T-helper 1 cell treated with Interleukin-12 subunit alpha and Interleukin-12 subunit beta and Interleukin-4 antibody, amounts not matched to agents 30 μg/mL and 1 μg/mL, for 36 hours (primary cell): ENCODE results near the gene MAU2.
"Not testable (repeated sequence)": the region's sequence is repeated elsewhere in the genome, so short reads cannot be mapped to it uniquely, and the experiment has no call there.

Experiments
- H3K27ac Mint-ChIP-seq: one replicate; pipeline ENCODE4 v1.8.0; 2021; ENCODE audit warnings: mild to moderate bottlenecking, mixed read lengths
- H3K27me3 Mint-ChIP-seq: one replicate; pipeline ENCODE4 v1.8.0; 2021; ENCODE audit warnings: low read depth, mixed read lengths
- H3K36me3 Mint-ChIP-seq: one replicate; pipeline ENCODE4 v1.8.0; 2021; ENCODE audit warnings: low read depth, mixed read lengths
- H3K4me1 Mint-ChIP-seq: one replicate; pipeline ENCODE4 v1.8.0; 2021; ENCODE audit warnings: low read depth, mixed read lengths
- H3K4me3 Mint-ChIP-seq: one replicate; pipeline ENCODE4 v1.8.0; 2021; ENCODE audit warnings: mild to moderate bottlenecking, moderate library complexity, mixed read lengths
- H3K9me3 Mint-ChIP-seq: one replicate; pipeline ENCODE4 v1.8.0; 2021; ENCODE audit warnings: mixed read lengths

The MAU2 gene

DNA sequence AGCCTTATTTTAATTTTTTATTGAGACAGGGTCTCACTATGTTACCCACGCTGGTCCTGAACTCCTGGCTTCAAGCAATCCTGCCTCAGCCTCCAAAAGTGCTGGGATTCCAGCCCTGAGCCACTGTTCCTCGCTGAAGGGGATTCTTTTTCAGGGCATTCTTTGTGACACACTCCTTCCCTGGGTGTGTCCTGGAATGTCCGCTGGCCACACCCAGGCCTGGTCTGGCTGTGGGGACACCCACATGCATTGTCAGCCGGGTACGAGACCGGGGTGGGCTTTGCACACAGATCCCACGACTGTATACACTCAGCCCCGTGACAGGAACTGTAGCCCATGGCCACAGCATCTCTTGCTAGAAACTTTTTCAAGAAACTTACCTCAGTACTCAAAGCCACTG is 50.4 kb downstream of the MAU2 start:
- H3K27ac Mint-ChIP-seq: no peak overlapping the region
- H3K36me3 Mint-ChIP-seq: no peaks in the 10 kb centered on the region
- H3K4me3 Mint-ChIP-seq: no peak overlapping the region
- no peaks in the 10 kb centered on the region for H3K9me3 Mint-ChIP-seq
- H3K27me3 Mint-ChIP-seq: no peaks in the 10 kb centered on the region
- H3K4me1 Mint-ChIP-seq: peaks cover 11% of the 10 kb centered on the region

GRCh38 chr19:19372656-19373416 is 52.2 kb downstream of the MAU2 start:
- peak overlapping the region; percentile 89 for H3K27ac Mint-ChIP-seq

GRCh38 chr19:19379527-19379926 is 58.9 kb downstream of the MAU2 start:
- Mint-ChIP-seq H3K4me1 (peaks cover 6% of the 10 kb centered on the region), H3K36me3 (no peaks in the 10 kb centered on the region), H3K4me3 (no peak overlapping the region), H3K27me3 (no peaks in the 10 kb centered on the region), H3K9me3 (no peaks in the 10 kb centered on the region), H3K27ac (no peak overlapping the region)

More at GRCh38 chr19:19372656-19373416, 52.2 kb downstream of the MAU2 start:
- Mint-ChIP-seq H3K4me1 (peaks cover 7% of the 10 kb centered on the region), H3K4me3 (peak overlapping the region; percentile 42), H3K36me3 (no peaks in the 10 kb centered on the region), H3K9me3 (no peaks in the 10 kb centered on the region), H3K27me3 (no peaks in the 10 kb centered on the region)

DNA sequence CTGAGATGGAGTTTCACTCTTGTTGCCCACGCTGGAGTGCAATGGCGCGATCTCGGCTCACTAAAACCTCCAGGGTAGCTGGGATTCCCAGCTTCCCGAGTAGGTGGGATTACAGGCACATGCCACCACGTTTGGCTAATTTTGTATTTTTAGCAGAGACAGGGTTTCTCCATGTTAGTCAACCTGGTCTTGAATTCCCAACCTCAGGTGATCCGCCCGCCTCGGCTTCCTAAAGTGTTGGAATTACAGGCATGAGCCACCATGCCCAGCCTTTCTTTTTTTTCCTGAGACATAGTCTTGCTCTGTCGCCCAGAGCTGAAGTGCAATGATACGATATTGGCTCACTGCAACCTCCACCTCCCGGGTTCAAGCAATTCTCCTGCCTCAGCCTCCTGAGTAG is 59.7 kb downstream of the MAU2 start:
- H3K36me3 Mint-ChIP-seq, H3K9me3 Mint-ChIP-seq, H3K4me1 Mint-ChIP-seq, H3K4me3 Mint-ChIP-seq, H3K27ac Mint-ChIP-seq, H3K27me3 Mint-ChIP-seq: not testable (repeated sequence)

- no peaks in the 10 kb centered on the region for H3K36me3 Mint-ChIP-seq
- H3K27me3 Mint-ChIP-seq: no peaks in the 10 kb centered on the region
- H3K27ac Mint-ChIP-seq: no peak overlapping the region
- H3K9me3 Mint-ChIP-seq: no peaks in the 10 kb centered on the region
- H3K4me3 Mint-ChIP-seq: no peak overlapping the region
- peaks cover 6% of the 10 kb centered on the region for H3K4me1 Mint-ChIP-seq
These were observed 60.6 kb downstream of the MAU2 start for GRCh38 chr19:19381007-19381926.

DNA sequence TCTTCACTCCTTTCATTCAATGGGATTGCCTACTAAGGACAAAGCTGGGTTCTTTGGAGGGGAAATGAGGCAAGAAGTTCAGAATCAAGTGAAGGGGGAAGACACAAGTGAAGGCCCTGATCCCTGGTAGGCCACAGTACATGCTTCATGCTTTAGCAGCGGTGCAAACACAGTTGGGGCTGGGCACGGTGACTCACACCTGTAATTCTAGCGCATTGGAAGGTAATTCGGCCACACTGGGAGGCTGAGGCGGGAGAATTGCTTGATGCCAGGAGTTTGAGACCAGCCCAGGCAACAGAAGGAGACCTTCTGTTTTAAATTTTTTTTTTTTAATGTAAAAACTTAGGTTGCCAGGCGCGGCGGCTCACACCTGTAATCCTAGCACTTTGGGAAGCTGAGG is 61.5 kb downstream of the MAU2 start:
- H3K4me3 Mint-ChIP-seq: peak overlapping the region; percentile 31
- no peak overlapping the region for H3K27ac Mint-ChIP-seq
- peaks cover 8% of the 10 kb centered on the region for H3K4me1 Mint-ChIP-seq
- no peaks in the 10 kb centered on the region for H3K9me3 Mint-ChIP-seq
- no peaks in the 10 kb centered on the region for H3K27me3 Mint-ChIP-seq
- no peaks in the 10 kb centered on the region for H3K36me3 Mint-ChIP-seq

- Mint-ChIP-seq H3K4me3 (peak overlapping the region; percentile 60), H3K36me3 (peaks cover 5% of the 10 kb centered on the region), H3K9me3 (no peaks in the 10 kb centered on the region), H3K27ac (no peak overlapping the region), H3K27me3 (no peaks in the 10 kb centered on the region), H3K4me1 (peaks cover 29% of the 10 kb centered on the region)
These were observed 63.9 kb downstream of the MAU2 start for GRCh38 chr19:19384486-19384885.

GRCh38 chr19:19385131-19385895 is 64.7 kb downstream of the MAU2 start:
- Mint-ChIP-seq H3K27ac (peak overlapping the region; percentile 94), H3K4me1 (peaks cover 33% of the 10 kb centered on the region), H3K27me3 (no peaks in the 10 kb centered on the region), H3K9me3 (no peaks in the 10 kb centered on the region), H3K4me3 (peak overlapping the region; percentile 88), H3K36me3 (peaks cover 5% of the 10 kb centered on the region)

- H3K36me3 Mint-ChIP-seq: peaks cover 7% of the 10 kb centered on the region
- peak overlapping the region; percentile 91 for H3K27ac Mint-ChIP-seq
- peaks cover 37% of the 10 kb centered on the region for H3K4me1 Mint-ChIP-seq
- H3K9me3 Mint-ChIP-seq: no peaks in the 10 kb centered on the region
- H3K27me3 Mint-ChIP-seq: no peaks in the 10 kb centered on the region
- H3K4me3 Mint-ChIP-seq: peak overlapping the region; percentile 96
These were observed 65.6 kb downstream of the MAU2 start for GRCh38 chr19:19385896-19386869.

DNA sequence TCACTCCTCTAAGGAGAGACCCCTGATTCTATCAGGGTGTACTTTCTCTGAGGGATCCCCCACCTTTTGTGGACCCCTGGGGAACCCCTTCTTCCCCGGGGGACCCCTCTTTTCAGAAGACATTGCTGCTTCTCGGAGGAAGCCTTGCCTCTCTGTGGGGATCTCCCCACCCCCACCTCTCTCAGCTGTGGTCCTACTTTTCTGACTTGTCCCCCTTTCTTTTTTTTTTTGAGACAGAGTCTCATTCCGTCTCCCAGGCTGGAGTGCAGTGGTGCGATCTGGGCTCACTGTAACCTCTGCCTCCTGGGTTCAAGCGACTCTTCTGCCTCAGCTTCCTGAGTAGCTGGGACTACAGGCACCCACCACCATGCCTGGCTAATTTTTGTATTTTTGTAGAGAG is 66.5 kb downstream of the MAU2 start:
- Mint-ChIP-seq H3K36me3 (peaks cover 7% of the 10 kb centered on the region), H3K27ac (peak overlapping the region; percentile 75), H3K27me3 (no peaks in the 10 kb centered on the region), H3K4me3 (peak overlapping the region; percentile 96), H3K4me1 (peaks cover 38% of the 10 kb centered on the region), H3K9me3 (no peaks in the 10 kb centered on the region)

GRCh38 chr19:19388568-19389555 is 68.2 kb downstream of the MAU2 start:
- Mint-ChIP-seq H3K4me3 (peak overlapping the region; percentile 96), H3K9me3 (no peaks in the 10 kb centered on the region), H3K4me1 (peaks cover 43% of the 10 kb centered on the region), H3K27ac (peak overlapping the region; percentile 41), H3K27me3 (no peaks in the 10 kb centered on the region), H3K36me3 (peaks cover 9% of the 10 kb centered on the region)

- not testable (repeated sequence) for H3K27me3 Mint-ChIP-seq, H3K27ac Mint-ChIP-seq
- peaks cover 51% of the 10 kb centered on the region for H3K4me1 Mint-ChIP-seq
These were observed 69.1 kb downstream of the MAU2 start for GRCh38 chr19:19389683-19390082.

DNA sequence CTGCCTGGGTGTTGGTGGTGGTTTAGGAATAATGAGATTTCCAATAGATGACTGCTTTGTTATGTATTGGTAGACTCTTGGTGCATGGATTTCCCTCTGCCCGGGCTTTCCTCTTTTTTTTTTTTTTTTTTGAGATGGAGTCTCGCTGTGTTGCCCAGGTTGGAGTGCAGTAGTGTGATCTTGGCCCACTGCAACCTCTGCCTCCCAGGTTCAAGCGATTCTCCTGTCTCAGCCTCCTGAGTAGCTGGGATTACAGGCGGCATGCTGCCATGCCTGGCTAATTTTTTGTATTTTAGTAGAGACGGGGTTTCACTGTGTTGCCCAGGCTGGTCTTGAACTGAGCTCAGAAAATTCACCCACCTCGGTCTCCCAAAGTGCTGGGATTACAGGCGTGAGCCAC is 73.7 kb downstream of the MAU2 start:
- Mint-ChIP-seq H3K4me3 (peak overlapping the region; percentile 39), H3K4me1 (peaks cover 33% of the 10 kb centered on the region), H3K27ac (peak overlapping the region; percentile 58)
- H3K9me3 Mint-ChIP-seq, H3K27me3 Mint-ChIP-seq, H3K36me3 Mint-ChIP-seq: not testable (repeated sequence)

More at GRCh38 chr19:19389683-19390082, 69.1 kb downstream of the MAU2 start:
- not testable (repeated sequence) for H3K36me3 Mint-ChIP-seq, H3K9me3 Mint-ChIP-seq, H3K4me3 Mint-ChIP-seq
